Stimulated activated CD4-positive, alpha-beta T cell treated with anti-CD3 and anti-CD28 coated beads, TNF-alpha, amount 100 ng/mL, for 48 hours (primary cell): ENCODE data around the gene STUM.
"Not testable (repeated sequence)": the region's sequence is repeated elsewhere in the genome, so short reads cannot be mapped to it uniquely, and the experiment has no call there.

Source experiments
- DNase-seq, 3 donors: peaks; one replicate each; pipeline ENCODE4 v3.0.0-alpha.2; 2020; ENCODE audit warnings: low read depth in 3 of 3

STUM gene

DNA sequence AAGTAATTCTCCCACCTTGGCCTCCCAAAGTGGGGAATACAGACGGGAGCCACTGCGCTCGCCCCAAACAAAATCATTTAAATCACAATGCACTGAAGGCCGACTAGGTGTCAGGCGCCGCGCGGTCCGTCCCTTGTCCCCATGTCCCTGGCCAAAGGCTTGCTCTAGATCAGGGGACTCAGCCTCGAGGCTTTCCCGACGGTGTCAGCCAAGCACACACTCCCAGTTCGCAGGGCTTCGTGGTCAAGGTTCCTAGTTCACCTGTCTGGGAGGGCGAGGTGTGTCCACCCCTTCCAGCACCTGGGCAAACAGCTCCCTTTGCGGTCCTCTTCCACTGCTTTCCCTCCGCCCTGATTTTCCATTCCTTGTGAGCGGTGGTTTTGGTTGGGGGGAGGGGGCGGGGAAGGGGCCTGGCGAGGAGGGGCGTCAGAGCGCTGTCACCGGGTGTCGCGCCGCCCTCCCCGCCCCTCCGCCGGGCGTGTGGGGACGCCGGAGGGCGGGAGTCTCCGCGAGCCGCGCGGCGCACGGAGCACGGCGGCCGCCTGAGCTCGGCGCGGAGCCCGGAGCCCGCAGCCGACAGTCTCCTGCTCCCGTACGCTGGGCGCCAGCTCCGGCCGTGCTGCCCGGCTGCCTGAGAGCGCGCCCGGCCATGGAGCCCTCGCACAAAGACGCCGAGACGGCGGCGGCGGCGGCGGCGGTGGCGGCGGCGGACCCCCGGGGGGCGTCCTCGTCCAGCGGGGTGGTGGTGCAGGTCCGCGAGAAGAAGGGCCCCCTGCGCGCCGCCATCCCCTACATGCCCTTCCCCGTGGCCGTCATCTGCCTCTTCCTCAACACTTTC lies at the start of gene STUM:
TSS of gene STUM (plus strand) at position 509 of the 838 bp plus-strand sequence. CDS start at position 650, 141 bp downstream.
- DNase-seq = peak in 1 of 3 donors; percentile 9

DNA sequence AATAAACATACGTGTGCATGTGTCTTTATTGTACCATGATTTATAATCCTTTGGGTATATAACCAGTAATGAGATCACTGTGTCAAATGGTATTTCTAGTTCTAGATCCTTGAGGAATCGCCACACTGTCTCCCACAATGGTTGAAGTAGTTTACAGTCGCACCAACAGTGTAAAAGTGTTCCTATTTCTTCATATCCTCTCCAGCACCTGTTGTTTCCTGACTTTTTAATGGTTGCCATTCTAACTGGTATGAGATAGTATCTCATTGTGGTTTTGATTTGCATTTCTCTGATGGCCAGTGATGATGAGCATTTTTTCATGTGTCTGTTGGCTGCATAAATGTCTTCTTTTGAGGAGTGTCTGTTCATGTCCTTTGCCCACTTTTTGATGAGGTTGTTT lies 48.9 kb upstream of the STUM start:
- not testable (repeated sequence) for DNase-seq

- no peak for DNase-seq
Measured at GRCh38 chr1:226506021-226506420, 42.5 kb upstream of the STUM start.

DNA sequence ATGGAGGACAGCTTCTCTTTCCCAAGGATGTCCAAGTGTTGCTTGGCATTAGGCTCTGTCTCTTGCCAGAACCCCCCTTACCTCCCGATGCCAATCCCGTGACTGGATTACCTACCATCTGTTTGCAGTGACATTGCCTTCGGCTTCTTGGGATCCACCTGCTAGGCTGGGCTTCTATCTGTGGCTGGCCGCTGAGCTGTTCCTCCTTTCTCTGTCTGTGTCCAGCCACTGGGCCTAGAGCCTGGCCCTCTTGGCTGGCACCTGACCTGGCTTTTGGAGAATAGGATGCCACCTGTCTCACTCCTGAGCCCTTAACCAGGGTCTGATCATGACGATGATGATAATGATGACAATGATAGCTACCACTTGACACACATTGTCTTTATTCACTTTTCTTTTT lies 41.6 kb upstream of the STUM start:
- DNase-seq = no peak

- DNase-seq = no peak
Measured at GRCh38 chr1:226510453-226510852, 38.1 kb upstream of the STUM start.

- no peak for DNase-seq
Measured at GRCh38 chr1:226511296-226511695, 37.3 kb upstream of the STUM start.

DNA sequence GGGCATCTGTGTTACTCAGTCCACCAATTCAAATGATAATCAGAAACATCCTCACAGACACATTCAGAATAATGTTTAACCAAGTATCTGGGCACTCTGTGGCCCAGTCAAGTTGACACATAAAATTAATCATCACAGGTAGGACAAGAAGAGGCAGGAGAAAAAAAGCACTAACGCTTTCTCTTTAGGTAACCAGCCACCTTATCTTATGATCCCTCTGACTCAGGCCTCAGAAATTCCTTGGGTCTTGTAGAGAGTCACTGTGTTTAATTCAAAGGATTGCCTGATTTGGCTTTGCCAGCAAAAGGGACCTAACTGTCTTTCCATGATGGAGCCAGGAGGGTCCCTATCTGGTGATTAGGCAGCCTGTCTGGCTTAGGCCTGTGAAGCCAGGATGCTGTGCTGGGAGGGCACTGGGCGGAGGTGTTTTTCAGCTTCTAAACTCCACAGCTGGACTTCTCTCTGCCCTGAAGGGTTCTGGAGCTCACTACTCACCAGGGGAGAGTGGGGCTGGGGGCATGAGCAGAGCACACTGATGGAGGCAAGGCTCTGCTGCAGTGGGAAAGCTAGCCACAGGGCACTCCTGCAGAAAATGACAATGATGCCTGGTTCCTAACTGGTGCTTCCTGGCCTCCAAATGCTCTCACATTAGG lies 36.4 kb upstream of the STUM start:
- no peak for DNase-seq

DNA sequence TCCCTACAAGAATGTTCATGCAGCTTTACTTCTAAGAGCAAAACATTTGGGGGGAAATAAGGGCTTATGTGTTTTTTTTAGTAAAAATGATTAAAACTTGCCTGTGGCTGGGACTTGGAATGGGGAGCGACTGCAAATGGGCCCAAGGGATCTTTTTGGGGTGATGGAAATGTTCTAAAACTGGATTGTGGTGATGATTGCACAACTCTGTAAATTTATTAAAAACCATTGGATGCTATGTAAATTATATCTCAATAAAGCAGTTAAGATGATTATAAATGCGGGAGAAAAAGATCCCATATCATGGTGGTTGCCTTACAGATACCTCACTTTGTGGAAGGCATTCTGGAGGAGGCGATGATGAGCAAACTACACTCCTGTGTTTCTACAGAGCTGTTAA lies 30.2 kb upstream of the STUM start:
- DNase-seq = no peak

DNA sequence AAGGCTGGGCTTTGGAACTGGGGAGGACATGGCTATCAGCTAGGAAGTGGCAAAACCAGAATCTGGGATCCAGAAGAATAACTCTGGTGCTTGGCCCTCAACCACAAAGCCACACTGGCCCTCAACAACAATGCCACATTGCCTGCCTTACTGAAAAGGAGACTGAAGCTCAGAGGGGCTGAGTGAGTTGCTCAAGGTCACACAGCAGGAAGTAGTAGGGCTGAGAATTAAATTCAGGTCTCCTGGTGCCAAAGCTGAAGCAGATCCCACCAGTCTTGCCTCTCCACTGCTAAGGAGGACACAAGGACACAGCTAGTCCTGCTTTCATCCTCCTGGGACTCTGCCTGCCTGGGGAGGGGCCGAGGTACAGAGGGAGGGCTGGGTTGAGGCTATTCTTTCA lies 29.4 kb upstream of the STUM start:
- DNase-seq = no peak

- DNase-seq = no peak
Measured at GRCh38 chr1:226519716-226520598, 28.6 kb upstream of the STUM start.

GRCh38 chr1:226520640-226521355 lies 27.8 kb upstream of the STUM start:
- no peak for DNase-seq

- DNase-seq = no peak
Measured at GRCh38 chr1:226523646-226524406, 24.7 kb upstream of the STUM start.

DNA sequence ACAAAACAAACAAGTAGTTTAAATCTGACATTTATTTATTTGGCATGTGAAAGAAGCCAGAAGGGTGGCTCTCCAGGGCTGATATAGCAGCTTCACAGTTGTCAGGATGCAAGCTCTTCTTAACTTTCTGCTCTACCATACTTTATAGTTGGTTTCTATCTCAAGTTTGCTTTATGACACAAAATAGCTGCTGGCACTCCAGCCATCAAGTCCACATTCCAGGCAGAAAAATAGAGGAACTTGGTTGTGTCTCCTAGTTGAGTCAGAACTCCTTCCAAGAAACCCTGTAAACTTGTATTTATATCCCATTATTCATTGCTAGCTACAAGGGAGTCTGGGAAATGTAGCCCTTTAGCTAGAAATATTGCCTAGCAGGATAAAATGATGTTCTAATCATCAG lies 24.0 kb upstream of the STUM start:
- no peak for DNase-seq

GRCh38 chr1:226525750-226526149 lies 22.8 kb upstream of the STUM start:
- DNase-seq = no peak

DNA sequence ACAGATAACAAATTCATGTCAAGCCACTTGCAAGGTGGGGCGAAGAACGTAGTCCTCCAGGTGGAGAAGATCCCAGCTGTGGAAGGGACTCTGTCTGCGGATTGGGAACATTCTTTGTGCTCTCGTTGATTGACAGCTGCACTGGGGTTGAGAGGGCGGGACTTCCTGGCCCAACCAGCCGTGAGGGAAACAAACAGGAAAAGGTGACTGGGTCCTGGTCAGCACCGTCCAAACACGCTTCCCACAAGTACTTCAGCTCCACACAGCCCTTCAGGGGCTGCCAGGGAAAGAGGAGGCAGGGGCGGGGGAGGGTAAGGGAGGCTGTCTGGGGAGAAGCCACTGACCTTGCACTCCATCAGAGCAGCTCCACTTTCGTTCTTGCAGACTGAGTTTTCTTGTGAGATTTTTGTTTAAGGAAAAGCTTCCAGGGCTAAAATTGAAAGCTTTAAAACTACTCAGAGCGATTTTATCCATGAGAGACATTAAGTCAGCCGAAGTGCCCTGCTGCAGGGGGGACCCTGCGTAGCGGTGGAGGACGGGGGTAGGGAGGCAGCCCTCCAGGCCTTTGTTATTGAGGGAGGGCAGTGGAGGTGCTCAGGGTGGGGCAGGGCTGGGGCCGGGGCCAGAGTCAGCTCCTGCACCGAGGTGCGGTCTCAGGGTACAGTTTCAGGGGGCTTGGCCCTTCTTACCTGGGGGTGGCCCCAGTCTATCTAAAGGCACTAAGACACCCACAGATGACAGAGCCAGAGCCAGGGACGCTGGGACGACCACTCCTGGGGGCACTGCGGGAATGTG lies 21.6 kb upstream of the STUM start:
- no peak for DNase-seq

DNA sequence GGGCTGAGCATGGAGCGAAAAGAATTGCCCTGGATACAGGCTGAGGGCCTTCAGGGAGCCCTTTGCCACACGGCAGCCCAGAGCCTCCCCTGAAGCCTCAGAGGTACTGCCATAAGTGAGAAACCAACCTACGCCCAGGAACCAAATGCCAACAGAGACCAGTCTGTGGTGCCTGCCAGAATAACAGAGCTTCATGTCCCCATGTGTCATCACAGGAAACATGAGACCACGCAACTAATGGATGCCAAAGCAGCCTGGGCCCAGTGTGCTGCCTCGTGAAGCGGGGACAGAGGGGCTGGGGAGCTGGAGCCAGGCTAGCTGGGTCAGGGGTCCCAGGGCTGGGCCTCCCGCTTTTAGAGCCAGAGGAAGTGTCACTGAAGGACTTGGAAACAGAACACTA lies 18.7 kb upstream of the STUM start:
- DNase-seq = no peak

DNA sequence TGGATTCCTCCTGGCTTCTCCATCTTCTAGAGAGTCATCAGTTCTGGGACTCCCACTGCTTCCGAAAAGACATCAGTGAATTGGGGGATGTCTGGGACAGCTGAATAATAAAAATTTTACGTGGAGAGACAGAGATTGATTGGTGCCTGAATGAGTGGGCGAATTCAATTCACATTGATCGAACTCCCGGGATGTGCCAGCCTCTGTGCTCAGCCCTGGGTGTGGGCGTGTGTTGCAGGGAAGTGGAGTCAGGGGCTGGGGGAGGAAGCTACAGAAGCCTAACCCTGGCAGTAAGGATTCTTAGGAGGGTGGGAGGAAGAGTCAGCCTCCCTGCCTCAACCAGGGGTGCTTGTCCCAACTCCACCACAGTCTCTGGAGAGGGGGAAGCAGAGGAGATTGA lies 18.0 kb upstream of the STUM start:
- no peak for DNase-seq

- DNase-seq = no peak
Measured at GRCh38 chr1:226531360-226532093, 17.0 kb upstream of the STUM start.

DNA sequence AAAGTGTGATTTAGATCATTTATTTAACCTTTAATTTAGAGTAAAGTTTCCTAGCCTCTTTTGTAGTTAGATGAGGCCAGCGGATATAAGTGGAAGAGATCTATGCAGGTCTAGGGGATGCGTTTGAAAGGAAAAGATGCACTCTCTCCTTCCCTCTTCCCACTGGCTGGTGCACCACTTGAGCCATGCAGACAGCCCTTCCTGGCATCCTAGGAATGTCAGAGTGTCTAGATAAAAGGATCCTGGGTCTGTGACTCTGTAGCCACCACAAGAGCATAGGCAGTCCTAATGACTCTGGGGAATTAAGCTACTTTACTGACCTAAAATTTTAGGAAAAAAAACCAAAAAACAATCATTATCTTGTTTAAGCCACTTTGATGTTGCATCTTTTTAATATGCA lies 16.0 kb upstream of the STUM start:
- DNase-seq = no peak
